H1 (cell line): ENCODE data around the gene GCK. TPM values are rescaled to one million over a fixed set of nuclear protein-coding genes. Genes with fewer than 3 reads are reported as not detected.

Source experiments
- CTCF ChIA-PET: fragments of 300-600 bp; sonication (Branson Sonifier 250); formaldehyde crosslinking; loops from one replicate; lab custom pipeline; 2021; ENCODE audit not compliant: partially characterized antibody; lab: Charles Lee
- POLR2A ChIA-PET: fragments of 300-600 bp; sonication (Branson Sonifier 250); formaldehyde crosslinking; loops from one replicate; lab custom pipeline; 2021; ENCODE audit warnings: inconsistent platforms; ENCODE audit not compliant: partially characterized antibody; lab: Charles Lee
- DNase-seq, 2 experiments: peaks; one replicate each; pipeline versions ENCODE4 v3.0.0 to v3.0.0-alpha.2; 2010 to 2022; ENCODE audit warnings: low spot score in 2 of 2, low read depth in 1 of 2, mixed read lengths in 1 of 2
- FAIRE-seq: peaks from 2 replicates; lab custom pipeline; 2011; peaks lifted over from hg19 to GRCh38; lab: Jason Lieb, UNC
- H2AFZ ChIP-seq: 2 replicates; pipeline ENCODE4 v1.8.1; 2012; ENCODE audit warnings: low read length, inconsistent platforms
- H2AK5ac ChIP-seq: 2 replicates; pipeline ENCODE4 v1.6.1; 2013; ENCODE audit warnings: low read depth, low read length
- H2BK120ac ChIP-seq: replicated peaks from 2 replicates; pipeline ENCODE3; 2013; ENCODE audit warnings: low read depth, low read length, inconsistent platforms
- H2BK12ac ChIP-seq: 2 replicates; pipeline ENCODE4 v1.6.1; 2013; ENCODE audit warnings: low read depth, low read length
- H2BK15ac ChIP-seq: 2 replicates; pipeline ENCODE4 v1.6.1; 2013; ENCODE audit warnings: low read length
- H2BK20ac ChIP-seq: 2 replicates; pipeline ENCODE4 v1.6.1; 2013; ENCODE audit warnings: low read length
- H2BK5ac ChIP-seq: 2 replicates; pipeline ENCODE4 v1.6.1; 2013; ENCODE audit warnings: low read depth, low read length
- H3K14ac ChIP-seq: 2 replicates; pipeline ENCODE4 v1.6.1; 2013; ENCODE audit warnings: inconsistent platforms; ENCODE audit not compliant: insufficient read length
- H3K18ac ChIP-seq: 2 replicates; pipeline ENCODE4 v1.6.1; 2013; ENCODE audit warnings: low read length; ENCODE audit errors: extremely low read depth
- H3K23ac ChIP-seq: 2 replicates; pipeline ENCODE4 v1.6.1; 2013; ENCODE audit warnings: inconsistent platforms; ENCODE audit not compliant: insufficient read length
- H3K23me2 ChIP-seq: 2 replicates; pipeline ENCODE4 v1.6.1; 2013; ENCODE audit warnings: low read depth, low read length
- H3K27ac ChIP-seq: 2 replicates; pipeline ENCODE4 v1.6.1; 2011; ENCODE audit warnings: low read depth, low read length, inconsistent platforms
- H3K27me3 ChIP-seq, 4 experiments: replicated peaks in 1 of 4; 1 replicate in 1 of 4; 2 replicates in 3 of 4; pipeline versions ENCODE4 v1.6.1 to v1.8.1; 2011 to 2013; ENCODE audit warnings: low read length in 3 of 4, mild to moderate bottlenecking in 3 of 4, inconsistent platforms in 2 of 4, mixed read lengths in 2 of 4, moderate library complexity in 1 of 4; ENCODE audit not compliant: control insufficient read depth in 3 of 4, insufficient read depth in 3 of 4; ENCODE audit errors: extremely low read depth in 1 of 4
- H3K36me3 ChIP-seq, 4 experiments: 2 replicates each; pipeline versions ENCODE4 v1.6.1 to v1.8.1; 2011 to 2013; ENCODE audit warnings: mild to moderate bottlenecking in 4 of 4, low read length in 3 of 4, moderate library complexity in 2 of 4, control low read depth in 1 of 4, inconsistent platforms in 1 of 4; ENCODE audit not compliant: insufficient read depth in 4 of 4, control insufficient read depth in 2 of 4
- H3K4ac ChIP-seq: replicated peaks from 2 replicates; pipeline ENCODE3; 2013; ENCODE audit warnings: low read length, low read depth, mixed read lengths, inconsistent platforms; ENCODE audit not compliant: insufficient read length
- H3K4me1 ChIP-seq, 4 experiments: replicated peaks in 1 of 4; 1 replicate in 1 of 4; 2 replicates in 3 of 4; pipeline versions ENCODE4 v1.6.1 to v1.8.1; 2011 to 2013; ENCODE audit warnings: low read length in 3 of 4, inconsistent platforms in 2 of 4, mixed read lengths in 1 of 4; ENCODE audit not compliant: insufficient read depth in 4 of 4, control insufficient read depth in 3 of 4
- H3K4me2 ChIP-seq, 2 experiments: 2 replicates each; pipeline versions ENCODE4 v1.6.1 to v1.8.1; 2011 to 2013; ENCODE audit warnings: low read depth in 2 of 2, low read length in 2 of 2, control low read depth in 1 of 2, inconsistent platforms in 1 of 2, mild to moderate bottlenecking in 1 of 2; ENCODE audit not compliant: insufficient read depth in 1 of 2
- H3K4me3 ChIP-seq, 4 experiments: fragments of 200-600, 300-600 bp in 1 of 4; sonication (generic), shearing (Covaris generic), sonication (Bioruptor Twin) in 1 of 4; 2 replicates each; pipeline versions ENCODE4 v1.5.1 to v1.8.1; 2011 to 2016; ENCODE audit warnings: low read length in 4 of 4, low read depth in 3 of 4, control low read depth in 2 of 4, inconsistent platforms in 2 of 4, mild to moderate bottlenecking in 2 of 4, mixed read lengths in 1 of 4, moderate library complexity in 1 of 4; ENCODE audit not compliant: insufficient read depth in 2 of 4; ENCODE audit errors: extremely low read depth in 1 of 4
- H3K56ac ChIP-seq: replicated peaks from 2 replicates; pipeline ENCODE3; 2013; ENCODE audit warnings: low read depth, mild to moderate bottlenecking, mixed read lengths, low read length, inconsistent platforms; ENCODE audit not compliant: insufficient read length
- H3K79me1 ChIP-seq: 2 replicates; pipeline ENCODE4 v1.6.1; 2013; ENCODE audit warnings: low read depth, low read length, control low read depth
- H3K79me2 ChIP-seq, 2 experiments: 2 replicates each; pipeline versions ENCODE4 v1.6.1 to v1.8.1; 2012 to 2013; ENCODE audit warnings: low read length in 2 of 2, mild to moderate bottlenecking in 2 of 2, inconsistent platforms in 1 of 2; ENCODE audit not compliant: insufficient read depth in 2 of 2, control insufficient read depth in 1 of 2
- H3K9ac ChIP-seq, 4 experiments: replicated peaks in 1 of 4; 1 replicate in 1 of 4; 2 replicates in 3 of 4; pipeline versions ENCODE4 v1.6.1 to v1.8.1; 2011 to 2013; ENCODE audit warnings: low read depth in 3 of 4, low read length in 3 of 4, control low read depth in 2 of 4, mild to moderate bottlenecking in 2 of 4, moderate library complexity in 2 of 4, inconsistent platforms in 1 of 4; ENCODE audit errors: extremely low read depth in 1 of 4
- H3K9me3 ChIP-seq, 2 experiments: 2 replicates each; pipeline versions ENCODE4 v1.6.1 to v1.8.1; 2012 to 2013; ENCODE audit warnings: mild to moderate bottlenecking in 2 of 2, moderate library complexity in 2 of 2, control low read depth in 1 of 2, inconsistent platforms in 1 of 2, low read depth in 1 of 2, low read length in 1 of 2, mixed read lengths in 1 of 2; ENCODE audit not compliant: insufficient read depth in 2 of 2
- H4K20me1 ChIP-seq, 2 experiments: replicated peaks in 1 of 2; 2 replicates each; pipeline versions ENCODE3 to v1.8.1; 2011 to 2013; ENCODE audit warnings: inconsistent platforms in 2 of 2, low read length in 2 of 2, mild to moderate bottlenecking in 1 of 2; ENCODE audit not compliant: insufficient read depth in 2 of 2, control insufficient read depth in 1 of 2
- H4K5ac ChIP-seq: 2 replicates; pipeline ENCODE4 v1.6.1; 2013; ENCODE audit warnings: low read length, low read depth, mixed read lengths, inconsistent platforms; ENCODE audit not compliant: insufficient read length
- H4K8ac ChIP-seq: 2 replicates; pipeline ENCODE4 v1.8.0; 2013; ENCODE audit warnings: mild to moderate bottlenecking, moderate library complexity, low read length, inconsistent platforms; ENCODE audit not compliant: insufficient read depth; ENCODE audit errors: extremely low read depth
- H4K91ac ChIP-seq: replicated peaks from 2 replicates; pipeline ENCODE3; 2013; ENCODE audit warnings: low read length, mixed read lengths, inconsistent platforms; ENCODE audit not compliant: insufficient read length
- CEBPB ChIP-seq: IDR thresholded peaks from 2 replicates; pipeline ENCODE4 v1.6.1; 2012; ENCODE audit warnings: low read depth, low read length
- CHD1 ChIP-seq: IDR thresholded peaks from 2 replicates; pipeline ENCODE4 v1.6.1; 2012; ENCODE audit warnings: low read depth, low read length, improper control_type of control experiment
- HDAC6 ChIP-seq: IDR thresholded peaks from one replicate; pipeline ENCODE4 v1.7.1; 2012; ENCODE audit warnings: low read depth, mild to moderate bottlenecking, inconsistent platforms, low read length, moderate library complexity
- MAFK ChIP-seq: IDR thresholded peaks from 2 replicates; pipeline ENCODE4 v1.6.1; 2012; ENCODE audit warnings: low read depth, mild to moderate bottlenecking, improper control_type of control experiment, low read length
- PHF8 ChIP-seq: fragments of 200-600 bp; sonication (generic); conservative IDR thresholded peaks from 2 replicates; pipeline ENCODE4 v1.7.1; 2012; ENCODE audit warnings: low read depth, mild to moderate bottlenecking, inconsistent platforms, low read length, moderate library complexity
- RXRA ChIP-seq: IDR thresholded peaks from 2 replicates; pipeline ENCODE4 v1.6.1; 2011; ENCODE audit warnings: low read depth, mild to moderate bottlenecking, low read length, moderate library complexity; ENCODE audit not compliant: insufficient read depth
- SAP30 ChIP-seq: fragments of 300-600 bp; sonication (generic); IDR thresholded peaks from 2 replicates; pipeline ENCODE4 v1.7.1; 2012; ENCODE audit warnings: low read length, moderate library complexity, mild to moderate bottlenecking, inconsistent platforms; ENCODE audit not compliant: insufficient read depth, insufficient replicate concordance
- SIX5 ChIP-seq: IDR thresholded peaks from 2 replicates; pipeline ENCODE4 v1.6.1; 2011; ENCODE audit warnings: mild to moderate bottlenecking, low read depth, low read length
- TEAD4 ChIP-seq: IDR thresholded peaks from 2 replicates; pipeline ENCODE4 v1.6.1; 2012; ENCODE audit warnings: low read depth, low read length, inconsistent platforms, mixed read lengths
- YY1 ChIP-seq: IDR thresholded peaks from 2 replicates; pipeline ENCODE4 v1.6.1; 2011; ENCODE audit warnings: low read depth, mild to moderate bottlenecking, low read length
- ZNF274 ChIP-seq: IDR thresholded peaks from 2 replicates; pipeline ENCODE4 v1.7.0; 2012; ENCODE audit warnings: low read length, borderline replicate concordance; ENCODE audit errors: extremely low read depth
- WGBS, 2 experiments: shearing (Covaris generic) in 1 of 2; methylation state at CpG; one replicate each; pipeline versions ENCODE4 v1.1.6 to v1.1.7; 2013 to 2015; ENCODE audit warnings: low lambda C conversion rate in 2 of 2, mixed read lengths in 2 of 2, inconsistent platforms in 1 of 2, low coverage in 1 of 2, missing lambda C conversion rate in 1 of 2; ENCODE audit not compliant: insufficient replicate concordance in 2 of 2, insufficient coverage in 1 of 2, insufficient read length in 1 of 2; ENCODE audit errors: extremely low coverage in 1 of 2, missing lambda C conversion rate in 1 of 2; 5-methylcytosine and 5-hydroxymethylcytosine counted together
- polyA plus RNA-seq, 7 experiments: library from polyadenylated mRNA; depleted of rRNA in 3 of 7; stranded (reverse) in 5 of 7; unstranded in 2 of 7; fragments of >200 nt in 5 of 7; fragments of 200-250 nt in 2 of 7; gene quantifications; 1 replicate in 5 of 7; 2 replicates in 1 of 7; 4 replicates in 1 of 7; pipeline versions ENCODE4 v1.2.1 to v1.2.3, GENCODE V29; 2011 to 2013; ENCODE audit warnings: missing spikeins in 2 of 7, mixed read lengths in 2 of 7
- total RNA-seq: library from RNA; stranded (reverse); fragmentation: NEBNext Ultra II Directional; extraction: Animal tissue kit (Norgen Biotek cat#: 25700); gene quantifications from 2 replicates; pipeline ENCODE4 v1.2.1, GENCODE V29; 2021

The GCK gene
- total and polyA plus RNA-seq, 2 of the 8 experiments (the other 6 are each of a cell fraction or from before 2014, with no cell fraction given) = 2.4 to 4.9 TPM

DNA sequence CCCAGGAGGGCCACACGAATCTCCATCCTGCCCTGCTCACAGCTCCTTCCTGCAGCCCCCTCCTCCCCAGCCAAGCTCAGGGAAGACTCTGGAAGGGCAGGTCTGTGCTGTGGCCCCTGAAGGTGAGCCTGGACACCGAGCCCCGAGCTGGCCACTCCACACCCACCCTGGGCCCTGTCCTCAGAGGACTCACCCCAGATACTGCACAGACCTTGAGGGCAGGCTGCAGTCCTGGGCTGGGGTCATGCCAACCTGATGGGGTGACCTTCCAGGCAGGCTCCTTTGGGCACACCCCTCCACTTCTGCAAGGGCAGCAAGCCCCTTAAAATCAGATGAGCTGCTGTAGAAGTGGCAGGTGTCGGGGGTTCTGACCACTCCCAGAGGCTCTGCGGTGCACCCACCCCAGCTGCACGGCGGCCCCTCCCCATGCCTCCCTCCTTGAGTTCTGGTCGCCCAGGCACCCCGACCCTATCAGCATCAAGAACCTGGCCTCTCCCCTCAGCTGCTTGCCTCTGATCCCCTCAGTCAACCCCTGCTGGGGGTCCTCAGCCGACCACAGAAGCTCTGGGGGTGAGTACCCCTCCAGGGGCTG lies 35.8 kb upstream of the GCK start:
- POLR2A ChIA-PET = interaction anchor here (1.3 kb wide), 1 partner anchor 19 kb away, joined by 3 read pairs; no protein-coding TSS in a partner anchor
- H3K79me1 ChIP-seq = no peaks in the 10 kb centered on the region
- no peak overlapping the region for H2AFZ ChIP-seq
- H4K5ac ChIP-seq = no peak overlapping the region
- no peak overlapping the region for H3K23ac ChIP-seq
- 79% methylated on average over 9 of the region's 10 CpGs; no CpG with 5 or more reads in 1 of the 2 experiments for WGBS, 2 experiments
- no peak overlapping the region for H2BK12ac ChIP-seq
- H3K79me2 ChIP-seq = no peaks in the 10 kb centered on the region
- TF ChIP-seq SIX5 = no peak
- TF ChIP-seq SAP30 = no peak
- no peak for TF ChIP-seq ZNF274
- TF ChIP-seq TEAD4 = no peak
- no peak for TF ChIP-seq CEBPB
- TF ChIP-seq MAFK = no peak
- no peak for TF ChIP-seq PHF8
- TF ChIP-seq HDAC6 = no peak
- no peak for TF ChIP-seq RXRA
- no peak for TF ChIP-seq YY1
- no peak for TF ChIP-seq CHD1
- TF ChIP-seq, all 59 proteins: peak for 0
- FAIRE-seq (no peak), DNase-seq (no peak)
- no peak overlapping the region for H3K4me2 ChIP-seq
- CTCF ChIA-PET = interaction anchor here (0.7 to 4.8 kb wide), 4 partner anchors 11 to 29 kb away, joined by 3 to 35 read pairs (median 4); no protein-coding TSS in a partner anchor
- no peak overlapping the region for H4K8ac ChIP-seq
- no peak overlapping the region for H3K4ac ChIP-seq
- no peak overlapping the region for H2AK5ac ChIP-seq
- H2BK5ac ChIP-seq = no peak overlapping the region
- no peaks in the 10 kb centered on the region; the same call in 1 of the 2 replicates for H3K23me2 ChIP-seq
- peaks cover 0 to 19% (median 1%) of the 10 kb centered on the region in 4 experiments; a peak in 3 of 7 replicates for H3K4me1 ChIP-seq
- H2BK120ac ChIP-seq = no peak overlapping the region
- H4K91ac ChIP-seq = no peak overlapping the region
- no peak overlapping the region for H3K4me3 ChIP-seq
- no peaks in the 10 kb centered on the region for H3K27me3 ChIP-seq
- no peaks in the 10 kb centered on the region for H3K36me3 ChIP-seq
- no peaks in the 10 kb centered on the region for H4K20me1 ChIP-seq
- no peak overlapping the region for H3K27ac ChIP-seq
- no peak overlapping the region for H3K18ac ChIP-seq
- no peak overlapping the region for H3K9ac ChIP-seq
- no peaks in the 10 kb centered on the region for H3K9me3 ChIP-seq
- H3K56ac ChIP-seq = no peak overlapping the region
- no peak overlapping the region for H2BK15ac ChIP-seq
- no peak overlapping the region for H3K14ac ChIP-seq
- no peak overlapping the region for H2BK20ac ChIP-seq
